Measurements from ENCODE around the gene C2.

Gene C2

GRCh38 chr6:31961616-31962015 lies 34.1 kb downstream of the C2 start:
- TF ChIP-seq ZFX (IDR thresholded peaks at IDR 0.05; ENCODE audit: borderline replicate concordance), result no peak
- TF ChIP-seq, protein P1, sequence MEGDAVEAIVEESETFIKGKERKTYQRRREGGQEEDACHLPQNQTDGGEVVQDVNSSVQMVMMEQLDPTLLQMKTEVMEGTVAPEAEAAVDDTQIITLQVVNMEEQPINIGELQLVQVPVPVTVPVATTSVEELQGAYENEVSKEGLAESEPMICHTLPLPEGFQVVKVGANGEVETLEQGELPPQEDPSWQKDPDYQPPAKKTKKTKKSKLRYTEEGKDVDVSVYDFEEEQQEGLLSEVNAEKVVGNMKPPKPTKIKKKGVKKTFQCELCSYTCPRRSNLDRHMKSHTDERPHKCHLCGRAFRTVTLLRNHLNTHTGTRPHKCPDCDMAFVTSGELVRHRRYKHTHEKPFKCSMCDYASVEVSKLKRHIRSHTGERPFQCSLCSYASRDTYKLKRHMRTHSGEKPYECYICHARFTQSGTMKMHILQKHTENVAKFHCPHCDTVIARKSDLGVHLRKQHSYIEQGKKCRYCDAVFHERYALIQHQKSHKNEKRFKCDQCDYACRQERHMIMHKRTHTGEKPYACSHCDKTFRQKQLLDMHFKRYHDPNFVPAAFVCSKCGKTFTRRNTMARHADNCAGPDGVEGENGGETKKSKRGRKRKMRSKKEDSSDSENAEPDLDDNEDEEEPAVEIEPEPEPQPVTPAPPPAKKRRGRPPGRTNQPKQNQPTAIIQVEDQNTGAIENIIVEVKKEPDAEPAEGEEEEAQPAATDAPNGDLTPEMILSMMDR (IDR thresholded peaks at IDR 0.05), result no peak
- H3K27ac ChIP-seq, result no peak overlapping the region

- no peak overlapping the region for H3K27ac ChIP-seq
- TF ChIP-seq ZFX (IDR thresholded peaks at IDR 0.05; ENCODE audit: borderline replicate concordance), result no peak
- TF ChIP-seq, protein P1 (IDR thresholded peaks at IDR 0.05), result no peak
Observed at GRCh38 chr6:31963921-31964320, 36.4 kb downstream of the C2 start.

- no peak overlapping the region for H3K27ac ChIP-seq
- TF ChIP-seq ZFX (IDR thresholded peaks at IDR 0.05; ENCODE audit: borderline replicate concordance), result no peak
- TF ChIP-seq, protein P1 (IDR thresholded peaks at IDR 0.05), result no peak
Observed at GRCh38 chr6:31965700-31966099, 38.2 kb downstream of the C2 start.

DNA sequence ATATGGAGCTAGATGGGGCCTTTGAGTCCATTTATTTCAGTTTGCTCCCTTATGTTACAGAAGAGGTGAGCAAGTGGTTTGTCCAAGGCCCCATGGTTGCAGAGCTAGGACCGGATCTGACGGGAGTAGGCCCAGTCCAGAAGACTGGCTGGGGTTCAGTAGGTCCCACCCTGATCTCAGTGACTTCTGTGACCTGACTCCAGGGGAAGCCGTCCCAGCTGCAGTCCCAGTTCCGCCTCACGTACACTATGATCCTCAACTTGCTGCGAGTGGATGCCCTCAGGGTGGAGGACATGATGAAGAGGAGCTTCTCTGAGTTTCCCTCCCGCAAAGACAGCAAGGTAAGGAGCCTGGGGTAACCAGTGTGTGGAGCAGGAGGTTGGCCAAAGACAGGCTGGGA lies 39.0 kb downstream of the C2 start:
- no peak overlapping the region for H3K27ac ChIP-seq
- no peak for TF ChIP-seq ZFX (IDR thresholded peaks at IDR 0.05; ENCODE audit: borderline replicate concordance)
- TF ChIP-seq, protein P1 (IDR thresholded peaks at IDR 0.05), result no peak

GRCh38 chr6:31966997-31967925 lies 39.7 kb downstream of the C2 start:
- TF ChIP-seq ZFX (IDR thresholded peaks at IDR 0.05; ENCODE audit: borderline replicate concordance), result no peak
- TF ChIP-seq, protein P1 (IDR thresholded peaks at IDR 0.05), result no peak
- H3K27ac ChIP-seq, result no peak overlapping the region

DNA sequence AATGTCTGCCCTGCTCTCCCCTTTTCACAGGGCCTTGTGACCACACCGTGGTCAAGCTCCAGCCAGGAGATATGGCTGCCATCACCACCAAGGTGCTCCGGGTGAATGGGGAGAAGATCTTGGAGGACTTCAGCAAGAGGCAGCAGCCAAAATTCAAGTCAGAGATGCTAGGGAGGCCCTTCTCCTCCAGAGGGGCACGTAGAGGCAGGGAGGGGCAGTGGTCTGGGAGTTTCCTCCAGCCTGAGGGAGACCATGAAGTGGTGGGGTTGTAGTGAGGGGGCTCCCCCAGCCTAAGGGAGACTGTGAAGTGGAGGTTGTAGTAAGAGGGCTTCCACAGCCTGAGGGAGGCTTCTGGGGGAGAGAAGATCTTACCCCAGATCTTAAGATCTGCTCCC lies 40.4 kb downstream of the C2 start:
- no peak overlapping the region for H3K27ac ChIP-seq
- TF ChIP-seq, protein P1 (IDR thresholded peaks at IDR 0.05), result no peak
- no peak for TF ChIP-seq ZFX (IDR thresholded peaks at IDR 0.05; ENCODE audit: borderline replicate concordance)

- H3K27ac ChIP-seq, result no peak overlapping the region
- TF ChIP-seq, protein P1 (IDR thresholded peaks at IDR 0.05), result no peak
- no peak for TF ChIP-seq ZFX (IDR thresholded peaks at IDR 0.05; ENCODE audit: borderline replicate concordance)
Observed at GRCh38 chr6:31968326-31968725, 40.8 kb downstream of the C2 start.
